H7 (cell line): ENCODE results near the gene SLC7A1. TPM values are rescaled to one million over a fixed set of nuclear protein-coding genes. Genes with fewer than 3 reads are reported as not detected.
A peak's percentile ranks its signal among the peaks of the same experiment; 100 is the strongest.
"Not testable (repeated sequence)": the region's sequence is repeated elsewhere in the genome, so short reads cannot be mapped to it uniquely, and the experiment has no call there.

Source experiments
- DNase-seq: peaks from one replicate; pipeline ENCODE4 v3.0.0; 2012
- H3K27me3 ChIP-seq: 2 replicates; pipeline ENCODE4 v1.6.0; 2011; ENCODE audit warnings: mild to moderate bottlenecking, low read length; ENCODE audit not compliant: control insufficient read depth, insufficient read depth
- H3K36me3 ChIP-seq: replicated peaks from 2 replicates; pipeline ENCODE4 v1.5.1; 2011; ENCODE audit warnings: low read length; ENCODE audit not compliant: control insufficient read depth, insufficient read depth
- H3K4me3 ChIP-seq: 2 replicates; pipeline ENCODE4 v1.5.1; 2011; ENCODE audit warnings: low read depth, mild to moderate bottlenecking, control low read depth, low read length, moderate library complexity; ENCODE audit not compliant: insufficient read depth
- total RNA-seq: library from RNA; depleted of rRNA; stranded (reverse); fragments of >200 nt; shearing (Covaris generic); gene quantifications from 2 replicates; pipeline ENCODE4 v1.2.3, GENCODE V29; 2014; rRNA removed

The SLC7A1 gene
- total RNA-seq, result 17.2 and 19.0 TPM in 2 replicates

DNA sequence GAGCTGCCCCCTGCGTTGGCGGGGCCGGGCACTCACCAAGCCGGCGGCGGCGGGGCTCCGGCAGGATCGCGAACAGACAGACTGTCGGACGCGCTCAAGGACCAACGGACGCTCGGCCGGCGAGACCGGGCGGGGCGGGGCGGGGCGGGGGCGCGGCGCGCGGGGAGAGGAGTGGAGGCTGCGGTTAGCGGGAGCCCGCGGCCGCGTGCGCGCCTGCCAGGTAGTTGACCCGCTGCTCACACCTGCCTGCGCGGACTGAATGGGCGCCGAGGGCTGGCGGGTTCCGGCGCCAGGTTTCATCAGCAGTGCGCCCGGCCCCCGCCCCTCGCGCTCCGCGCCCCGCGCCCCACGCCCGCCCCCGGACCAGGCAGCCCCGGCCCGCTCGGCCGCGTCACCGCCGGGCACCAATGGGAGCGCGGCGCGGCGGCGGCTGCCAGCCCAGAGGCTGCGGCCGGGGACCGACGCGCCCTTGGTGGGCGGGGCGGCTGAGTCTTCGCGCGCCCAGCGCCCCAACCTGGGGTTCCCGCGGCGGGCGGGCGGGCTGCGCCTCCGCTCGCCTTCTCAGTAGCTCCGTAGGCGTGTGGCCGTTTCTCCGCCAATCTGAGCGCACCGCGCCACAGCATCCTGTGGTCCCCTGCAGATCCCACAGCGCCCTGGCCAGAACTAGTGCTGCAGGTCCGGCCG, at the start of gene SLC7A1:
Gene SLC7A1, minus strand, starts transcription at position 309 of the 684 bp plus-strand sequence. CDS start 59,500 bp downstream, outside the sequence.
- H3K4me3 ChIP-seq, result peak within 1 kb of the TSS; percentile 86
- DNase-seq, result peak; percentile 98
- H3K27me3 ChIP-seq, result no peaks in the 10 kb centered on the region; the same call in 1 of the 2 replicates
- H3K36me3 ChIP-seq, result peaks cover 2% of the 10 kb centered on the region; the same call in 1 of the 2 replicates

DNA sequence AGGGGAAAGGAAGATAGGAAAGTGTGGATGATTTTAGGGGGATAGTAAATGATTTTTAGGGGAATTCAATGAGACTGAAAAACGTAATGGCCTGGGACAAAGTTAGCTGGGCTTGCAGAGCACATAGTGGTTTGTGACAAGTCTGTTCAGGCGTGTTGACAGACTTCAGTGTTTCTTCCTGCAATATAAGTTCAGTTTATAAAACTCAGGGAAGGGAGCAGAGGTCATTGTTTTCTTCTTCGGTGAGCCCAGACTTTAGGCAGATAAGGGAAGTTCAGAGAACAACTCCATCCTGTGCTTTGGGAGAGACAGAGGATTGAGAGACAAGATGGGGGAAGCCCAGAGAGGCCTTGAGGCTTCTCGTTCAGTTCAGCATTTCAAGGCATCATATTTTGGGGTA, 45.2 kb upstream of the SLC7A1 start:
- no peaks in the 10 kb centered on the region for H3K27me3 ChIP-seq
- H3K4me3 ChIP-seq, result no peak overlapping the region
- H3K36me3 ChIP-seq, result no peaks in the 10 kb centered on the region
- DNase-seq, result no peak

GRCh38 chr13:29636831-29637230, 41.3 kb upstream of the SLC7A1 start:
- H3K36me3 ChIP-seq, H3K4me3 ChIP-seq, H3K27me3 ChIP-seq, DNase-seq: not testable (repeated sequence)

GRCh38 chr13:29624997-29625396, 29.5 kb upstream of the SLC7A1 start:
- no peak for DNase-seq
- H3K4me3 ChIP-seq, result no peak overlapping the region

GRCh38 chr13:29621841-29622240, 26.4 kb upstream of the SLC7A1 start:
- no peak for DNase-seq
- Histone ChIP-seq H3K36me3 (no peaks in the 10 kb centered on the region), H3K4me3 (no peak overlapping the region), H3K27me3 (no peaks in the 10 kb centered on the region)

More at GRCh38 chr13:29624997-29625396, 29.5 kb upstream of the SLC7A1 start:
- H3K27me3 ChIP-seq, result no peaks in the 10 kb centered on the region
- H3K36me3 ChIP-seq, result no peaks in the 10 kb centered on the region

GRCh38 chr13:29621051-29621800, 25.7 kb upstream of the SLC7A1 start:
- no peak overlapping the region for H3K4me3 ChIP-seq
- no peak for DNase-seq
- H3K36me3 ChIP-seq, result no peaks in the 10 kb centered on the region
- no peaks in the 10 kb centered on the region for H3K27me3 ChIP-seq

DNA sequence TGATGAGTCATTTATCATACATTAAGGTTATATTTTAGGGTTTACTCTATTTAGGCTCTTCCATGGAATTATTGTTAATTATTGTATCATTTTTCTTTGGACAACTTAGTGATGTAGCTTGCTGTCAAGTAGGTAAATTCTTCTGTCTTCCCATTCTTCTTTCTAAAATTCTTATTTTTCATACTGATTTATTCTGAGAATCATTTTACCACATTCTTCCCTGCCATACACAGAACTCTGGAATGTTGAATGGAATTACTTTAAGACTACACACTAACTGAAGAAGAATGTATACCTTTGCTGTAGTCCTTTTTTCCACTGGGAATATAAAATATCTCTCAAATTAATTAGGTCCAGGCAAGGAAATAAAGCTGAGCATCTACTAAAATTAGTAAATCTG, 24.5 kb upstream of the SLC7A1 start:
- Histone ChIP-seq H3K4me3 (no peak overlapping the region), H3K36me3 (no peaks in the 10 kb centered on the region), H3K27me3 (no peaks in the 10 kb centered on the region)
- DNase-seq, result no peak

GRCh38 chr13:29613101-29613500, 17.6 kb upstream of the SLC7A1 start:
- no peak for DNase-seq
- Histone ChIP-seq H3K4me3 (no peak overlapping the region), H3K36me3 (no peaks in the 10 kb centered on the region), H3K27me3 (no peaks in the 10 kb centered on the region)

DNA sequence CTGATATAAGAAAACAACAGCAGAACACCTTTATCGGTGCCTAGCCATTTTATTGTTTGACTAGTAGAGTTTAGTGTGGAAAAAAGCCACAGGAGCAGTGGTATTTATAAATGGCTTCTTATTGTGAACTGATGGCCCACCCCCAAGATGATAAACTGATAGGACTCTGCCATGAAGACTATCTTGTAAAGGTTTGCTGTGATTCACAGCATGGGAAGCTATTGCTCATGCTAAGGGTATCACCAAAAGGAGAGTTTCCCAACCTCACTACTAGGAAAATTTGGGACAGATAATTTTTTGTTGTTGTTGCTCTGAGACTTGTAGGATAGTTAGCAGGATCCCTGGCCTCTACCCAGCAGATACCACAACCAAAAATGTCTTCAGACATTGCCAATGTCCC, 12.0 kb upstream of the SLC7A1 start:
- no peak for DNase-seq
- Histone ChIP-seq H3K36me3 (no peaks in the 10 kb centered on the region), H3K27me3 (no peaks in the 10 kb centered on the region), H3K4me3 (no peak overlapping the region)

- Histone ChIP-seq H3K36me3 (no peaks in the 10 kb centered on the region), H3K27me3 (no peaks in the 10 kb centered on the region), H3K4me3 (no peak overlapping the region)
- DNase-seq, result no peak
These were observed 10.5 kb upstream of the SLC7A1 start for GRCh38 chr13:29605860-29606526.

GRCh38 chr13:29598321-29598720, 2.8 kb upstream of the SLC7A1 start:
- H3K27me3 ChIP-seq, result no peaks in the 10 kb centered on the region; the same call in 1 of the 2 replicates
- no peak for DNase-seq
- H3K4me3 ChIP-seq, result no peak overlapping the region
- H3K36me3 ChIP-seq, result no peaks in the 10 kb centered on the region

- Histone ChIP-seq H3K4me3 (no peak overlapping the region), H3K27me3 (no peaks in the 10 kb centered on the region; the same call in 1 of the 2 replicates), H3K36me3 (no peaks in the 10 kb centered on the region)
- DNase-seq, result no peak
These were observed 2.2 kb upstream of the SLC7A1 start for GRCh38 chr13:29597706-29598105.

- H3K27me3 ChIP-seq, result no peaks in the 10 kb centered on the region; the same call in 1 of the 2 replicates
- no peak for DNase-seq
- no peak overlapping the region for H3K4me3 ChIP-seq
- H3K36me3 ChIP-seq, result no peaks in the 10 kb centered on the region
These were observed 1.8 kb upstream of the SLC7A1 start for GRCh38 chr13:29597246-29597645.

GRCh38 chr13:29596064-29596418, 553 bp upstream of the SLC7A1 start:
- peak overlapping the region; percentile 40 for H3K4me3 ChIP-seq
- H3K27me3 ChIP-seq, result no peaks in the 10 kb centered on the region; the same call in 1 of the 2 replicates
- peaks cover 2% of the 10 kb centered on the region; the same call in 1 of the 2 replicates for H3K36me3 ChIP-seq
- no peak for DNase-seq
